ENCODE results near the gene TSFM. TPM values are rescaled to one million over a fixed set of nuclear protein-coding genes. Genes with fewer than 3 reads are reported as not detected.

TSFM gene
- total RNA-seq, 1 experiment from 2014 or later, result 48.7 TPM

- TF ChIP-seq ARID4B (CRISPR knock-in tag; IDR thresholded peaks at IDR 0.05; ENCODE audit: borderline replicate concordance), result peak; percentile 80
- peak; percentile 80; the same call in 1 of the 2 replicates for TF ChIP-seq ATF3 (CRISPR knock-in tag; conservative IDR thresholded peaks at IDR 0.05)
- peak; percentile 76 for TF ChIP-seq NFE2L1 (CRISPR knock-in tag; IDR thresholded peaks at IDR 0.05)
- peak; percentile 100 for TF ChIP-seq FOXK1 (CRISPR knock-in tag; IDR thresholded peaks at IDR 0.05)
- TF ChIP-seq CREM (CRISPR knock-in tag; IDR thresholded peaks at IDR 0.05), result peak; percentile 88; the same call in 1 of the 2 replicates
- TF ChIP-seq JAZF1 (CRISPR knock-in tag; IDR thresholded peaks at IDR 0.05), result no peak
- TF ChIP-seq CREB1 (CRISPR knock-in tag; IDR thresholded peaks at IDR 0.05), result no peak
Observed at GRCh38 chr12:57782608-57783465, at the start of gene TSFM (continued).

GRCh38 chr12:57733928-57734327 lies 48.7 kb upstream of the TSFM start:
- Mint-ChIP-seq H3K4me1 (peaks cover 19% of the 10 kb centered on the region), H3K27ac (no peak overlapping the region), H3K27me3 (ENCODE audit: low read depth) (peaks cover 95% of the 10 kb centered on the region), H3K4me3 (no peak overlapping the region), H3K36me3 (no peaks in the 10 kb centered on the region), H3K9me3 (no peaks in the 10 kb centered on the region)
- DNase-seq (ENCODE audit: low spot score), result no peak
- ChIA-PET CTCF (interaction anchor here (1.7 to 6.6 kb wide), 2 partner anchors 9 to 23 kb away, joined by 5 to 146 read pairs; no protein-coding TSS in a partner anchor), POLR2A (no interaction called here)
- no peak for ATAC-seq
- no peak for TF ChIP-seq E2F4 (CRISPR knock-in tag; IDR thresholded peaks at IDR 0.05; ENCODE audit: borderline replicate concordance, low read depth)
- no peak for TF ChIP-seq NR2C2 (CRISPR knock-in tag; IDR thresholded peaks at IDR 0.05)
- TF ChIP-seq ZSCAN18 (CRISPR knock-in tag; IDR thresholded peaks at IDR 0.05), result no peak

GRCh38 chr12:57734591-57734990 lies 48.0 kb upstream of the TSFM start:
- ChIA-PET POLR2A (no interaction called here), CTCF (interaction anchor here (1.1 to 6.6 kb wide), 7 partner anchors 9 to 151 kb away, joined by 3 to 146 read pairs (median 22); partner anchors contain the start of genes B4GALNT1 and PIP4K2C)
- H3K27me3 Mint-ChIP-seq (ENCODE audit: low read depth), result peaks cover 95% of the 10 kb centered on the region
- DNase-seq (ENCODE audit: low spot score) (no peak), ATAC-seq (no peak)
- H3K27ac Mint-ChIP-seq, result no peak overlapping the region
- TF ChIP-seq FOXK1 (CRISPR knock-in tag; IDR thresholded peaks at IDR 0.05), result no peak
- TF ChIP-seq ZNF232 (CRISPR knock-in tag; IDR thresholded peaks at IDR 0.05), result no peak
- TF ChIP-seq RORB (CRISPR knock-in tag; IDR thresholded peaks at IDR 0.05), result no peak
- TF ChIP-seq SP1 (CRISPR knock-in tag; conservative IDR thresholded peaks at IDR 0.05), result no peak
- TF ChIP-seq ZNF219 (CRISPR knock-in tag; IDR thresholded peaks at IDR 0.05; ENCODE audit: borderline replicate concordance), result no peak
- TF ChIP-seq PRRX2 (CRISPR knock-in tag; IDR thresholded peaks at IDR 0.05), result no peak
- TF ChIP-seq ESRRA (CRISPR knock-in tag; IDR thresholded peaks at IDR 0.05; ENCODE audit: borderline replicate concordance), result no peak
- TF ChIP-seq TEAD1 (CRISPR knock-in tag; IDR thresholded peaks at IDR 0.05), result no peak
- TF ChIP-seq STAT6 (CRISPR knock-in tag; conservative IDR thresholded peaks at IDR 0.05; ENCODE audit: low read depth), result no peak
- no peak for TF ChIP-seq ZMAT4 (CRISPR knock-in tag; IDR thresholded peaks at IDR 0.05)
- no peak for TF ChIP-seq JAZF1 (CRISPR knock-in tag; IDR thresholded peaks at IDR 0.05)
- TF ChIP-seq MAX (CRISPR knock-in tag; IDR thresholded peaks at IDR 0.05), result no peak
- peaks cover 25% of the 10 kb centered on the region for H3K4me1 Mint-ChIP-seq
- H3K9me3 Mint-ChIP-seq, result no peaks in the 10 kb centered on the region
- no peak overlapping the region for H3K4me3 Mint-ChIP-seq
- H3K36me3 Mint-ChIP-seq, result no peaks in the 10 kb centered on the region
